Endodermal cell (in vitro differentiated cells): ENCODE measurements around the gene ADK. TPM values are rescaled to one million over a fixed set of nuclear protein-coding genes. Genes with fewer than 3 reads are reported as not detected.

Experiments
- DNase-seq: peaks from one replicate; pipeline ENCODE4 v3.0.0-alpha.2; 2017
- H3K27ac ChIP-seq: 2 replicates; pipeline ENCODE4 v1.5.1; 2013; ENCODE audit warnings: mild to moderate bottlenecking, low read depth, low read length, moderate library complexity
- H3K27me3 ChIP-seq: 2 replicates; pipeline ENCODE4 v1.6.1; 2013; ENCODE audit warnings: mild to moderate bottlenecking, low read length, moderate library complexity; ENCODE audit not compliant: insufficient read depth, control insufficient read depth, poor library complexity, severe bottlenecking
- H3K36me3 ChIP-seq: 2 replicates; pipeline ENCODE4 v1.7.0; 2013; ENCODE audit warnings: mild to moderate bottlenecking, low read length, moderate library complexity; ENCODE audit not compliant: control insufficient read depth, insufficient read depth
- H3K4me1 ChIP-seq: one replicate; pipeline ENCODE4 v1.7.0; 2013; ENCODE audit warnings: low read length; ENCODE audit not compliant: control insufficient read depth, insufficient read depth
- H3K4me3 ChIP-seq: 2 replicates; pipeline ENCODE4 v1.5.1; 2013; ENCODE audit warnings: mild to moderate bottlenecking, low read length, moderate library complexity
- H3K9ac ChIP-seq: 2 replicates; pipeline ENCODE4 v1.6.1; 2013; ENCODE audit warnings: mild to moderate bottlenecking, low read length, moderate library complexity; ENCODE audit not compliant: poor library complexity, severe bottlenecking; ENCODE audit errors: extremely low read depth
- H3K9me3 ChIP-seq: 2 replicates; pipeline ENCODE4 v1.6.1; 2013; ENCODE audit warnings: mild to moderate bottlenecking, low read length, moderate library complexity; ENCODE audit not compliant: control insufficient read depth
- H3K27ac Mint-ChIP-seq: 2 replicates; pipeline ENCODE4 v1.8.0; 2020; ENCODE audit warnings: mixed read lengths
- H3K27me3 Mint-ChIP-seq: 2 replicates; pipeline ENCODE4 v1.8.0; 2021; ENCODE audit warnings: mild to moderate bottlenecking, mixed read lengths; ENCODE audit not compliant: insufficient read depth
- H3K36me3 Mint-ChIP-seq: 2 replicates; pipeline ENCODE4 v1.8.0; 2020; ENCODE audit warnings: low read depth, mixed read lengths
- H3K4me1 Mint-ChIP-seq: 2 replicates; pipeline ENCODE4 v1.8.0; 2020; ENCODE audit warnings: mixed read lengths
- H3K4me3 Mint-ChIP-seq: 2 replicates; pipeline ENCODE4 v1.8.0; 2020; ENCODE audit warnings: mild to moderate bottlenecking, moderate library complexity, mixed read lengths
- H3K9me3 Mint-ChIP-seq: 2 replicates; pipeline ENCODE4 v1.8.0; 2020; ENCODE audit warnings: mild to moderate bottlenecking, mixed read lengths
- CTCF ChIP-seq: fragments of 200-600 bp; sonication (generic); conservative IDR thresholded peaks from 2 replicates; pipeline ENCODE4 v1.5.0; 2021; ENCODE audit warnings: antibody characterized with exemption, mild to moderate bottlenecking
- WGBS, 2 experiments: methylation state at CpG; one replicate each; pipeline versions ENCODE4 v1.1.5 to v1.1.7; 2013; ENCODE audit warnings: missing lambda C conversion rate in 2 of 2, mixed read lengths in 1 of 2; ENCODE audit not compliant: insufficient coverage in 1 of 2, insufficient read length in 1 of 2; 5-methylcytosine and 5-hydroxymethylcytosine counted together
- total RNA-seq, 2 donors: library from RNA; stranded (reverse); fragmentation: NEBNext Ultra II Directional in 1 of 2; extraction: Animal tissue kit (Norgen Biotek cat#: 25700) in 1 of 2; gene quantifications; 2 replicates in 1 of 2; 3 replicates in 1 of 2; pipeline ENCODE4 v1.2.1, GENCODE V29; 2021

Gene ADK
- total RNA-seq, 2 donors from 2014 or later, result 23.6 to 36.7 TPM

- DNase-seq, result no peak
- H3K27ac ChIP-seq, result no peak overlapping the region
- no peaks in the 10 kb centered on the region for H3K9me3 ChIP-seq
- TF ChIP-seq CTCF, result no peak
- no peak overlapping the region for H3K4me3 Mint-ChIP-seq
- no peaks in the 10 kb centered on the region for H3K9me3 Mint-ChIP-seq
- no peaks in the 10 kb centered on the region for H3K36me3 Mint-ChIP-seq
- H3K27me3 ChIP-seq, result no peaks in the 10 kb centered on the region
- H3K27ac Mint-ChIP-seq, result no peak overlapping the region
- no peak overlapping the region for H3K9ac ChIP-seq
- H3K4me1 Mint-ChIP-seq, result peaks cover 16% of the 10 kb centered on the region
- 88 to 100% methylated on average over 2 to 6 of the region's 6 CpGs for WGBS, 2 experiments
- H3K4me1 ChIP-seq, result no peaks in the 10 kb centered on the region
- H3K4me3 ChIP-seq, result no peak overlapping the region
- no peaks in the 10 kb centered on the region for H3K27me3 Mint-ChIP-seq
- no peaks in the 10 kb centered on the region for H3K36me3 ChIP-seq
Measured at GRCh38 chr10:74750848-74751274, 599.8 kb downstream of the ADK start.

GRCh38 chr10:74752371-74753040 lies 601.5 kb downstream of the ADK start:
- WGBS, 2 experiments, result 87 to 97% methylated on average over 3 to 5 of the region's 6 CpGs
- Mint-ChIP-seq H3K4me1 (peaks cover 16% of the 10 kb centered on the region), H3K9me3 (no peaks in the 10 kb centered on the region), H3K4me3 (no peak overlapping the region), H3K36me3 (no peaks in the 10 kb centered on the region), H3K27me3 (no peaks in the 10 kb centered on the region), H3K27ac (no peak overlapping the region)
- TF ChIP-seq CTCF, result no peak
- DNase-seq, result no peak
- Histone ChIP-seq H3K9me3 (no peaks in the 10 kb centered on the region), H3K4me1 (no peaks in the 10 kb centered on the region), H3K27ac (no peak overlapping the region), H3K36me3 (no peaks in the 10 kb centered on the region), H3K4me3 (no peak overlapping the region), H3K27me3 (no peaks in the 10 kb centered on the region), H3K9ac (no peak overlapping the region)

DNA sequence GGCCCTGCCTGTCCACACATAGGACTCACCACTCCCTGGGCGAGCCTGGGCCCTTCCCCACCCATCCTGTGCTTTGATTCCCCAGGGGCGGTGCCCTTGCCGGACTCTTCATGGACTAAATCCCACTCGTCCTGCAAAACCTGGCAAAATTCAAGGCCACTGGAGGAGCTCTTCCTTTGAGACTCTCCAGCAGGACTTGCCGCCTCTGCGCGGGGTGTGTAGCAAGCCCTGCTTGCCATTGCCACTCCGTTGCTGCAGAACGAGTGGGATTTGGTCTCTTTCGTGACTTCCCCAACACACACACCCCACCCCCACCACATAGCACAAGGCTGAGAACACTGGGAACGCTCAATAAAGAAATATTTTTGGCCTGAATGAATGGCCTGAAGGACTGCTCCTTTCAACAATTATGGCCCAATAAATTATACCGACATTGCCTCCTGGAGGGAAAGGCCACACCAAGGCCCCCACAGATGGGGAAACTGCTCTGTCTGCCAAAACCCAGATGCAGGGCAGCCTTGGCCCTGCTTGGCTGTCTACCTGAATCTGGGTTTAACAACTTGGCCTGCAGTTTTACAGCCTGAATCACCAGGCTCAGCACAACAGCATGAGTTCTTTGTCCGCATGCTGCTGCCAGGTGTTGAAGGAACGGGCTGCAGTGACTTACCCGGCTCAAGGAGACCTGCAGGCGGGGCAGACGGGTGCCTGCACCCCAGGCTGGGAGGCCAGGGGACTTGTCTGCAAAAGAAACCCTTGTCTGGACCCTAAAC lies 602.6 kb downstream of the ADK start:
- H3K4me1 Mint-ChIP-seq, result peaks cover 16% of the 10 kb centered on the region
- no peak for TF ChIP-seq CTCF
- no peaks in the 10 kb centered on the region for H3K9me3 Mint-ChIP-seq
- peak; percentile 71 for DNase-seq
- no peak overlapping the region for H3K4me3 Mint-ChIP-seq
- no peaks in the 10 kb centered on the region for H3K9me3 ChIP-seq
- H3K4me1 ChIP-seq, result no peaks in the 10 kb centered on the region
- no peak overlapping the region for H3K4me3 ChIP-seq
- H3K9ac ChIP-seq, result no peak overlapping the region
- no peaks in the 10 kb centered on the region for H3K36me3 ChIP-seq
- no peak overlapping the region for H3K27ac Mint-ChIP-seq
- peak overlapping the region; percentile 58 for H3K27ac ChIP-seq
- 81 to 88% methylated on average over 13 to 17 of the region's 17 CpGs for WGBS, 2 experiments
- no peaks in the 10 kb centered on the region for H3K27me3 ChIP-seq
- H3K27me3 Mint-ChIP-seq, result no peaks in the 10 kb centered on the region
- no peaks in the 10 kb centered on the region for H3K36me3 Mint-ChIP-seq
